NCI-H510A (cell line): Measurements from ENCODE around the gene MEGF11.
"Not testable (repeated sequence)": the region's sequence is repeated elsewhere in the genome, so short reads cannot be mapped to it uniquely, and the experiment has no call there.

Experiments used
- DNase-seq: peaks from one replicate; lab custom pipeline; 2025; lab: John Stamatoyannopoulos, UW

Gene MEGF11

GRCh38 chr15:65885668-65886218, 367.8 kb downstream of the MEGF11 start:
- DNase-seq, result no peak

GRCh38 chr15:65884511-65884910, 369.0 kb downstream of the MEGF11 start:
- DNase-seq, result no peak

DNA sequence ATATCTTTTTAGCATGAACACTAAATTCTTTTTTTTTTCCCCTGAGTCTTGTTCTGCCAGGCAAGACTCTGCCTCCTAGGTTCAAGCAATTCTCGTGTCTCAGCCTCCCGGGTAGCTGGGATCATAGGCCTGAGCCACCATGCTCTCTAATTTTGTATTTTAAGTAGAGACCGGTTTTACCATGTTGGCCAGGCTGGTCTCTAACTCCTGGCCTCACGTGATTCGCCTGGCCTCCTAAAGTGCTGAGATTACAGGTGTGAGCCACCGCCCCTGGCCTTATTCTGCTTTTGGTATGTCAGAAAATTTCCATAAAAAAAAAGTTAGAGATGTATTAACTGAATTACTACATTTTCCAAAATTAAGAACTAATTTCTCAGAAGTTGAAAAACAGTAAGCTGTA, 370.0 kb downstream of the MEGF11 start:
- no peak for DNase-seq

GRCh38 chr15:65881766-65882434, 371.6 kb downstream of the MEGF11 start:
- DNase-seq, result no peak

GRCh38 chr15:65877749-65878148, 375.8 kb downstream of the MEGF11 start:
- DNase-seq, result no peak

DNA sequence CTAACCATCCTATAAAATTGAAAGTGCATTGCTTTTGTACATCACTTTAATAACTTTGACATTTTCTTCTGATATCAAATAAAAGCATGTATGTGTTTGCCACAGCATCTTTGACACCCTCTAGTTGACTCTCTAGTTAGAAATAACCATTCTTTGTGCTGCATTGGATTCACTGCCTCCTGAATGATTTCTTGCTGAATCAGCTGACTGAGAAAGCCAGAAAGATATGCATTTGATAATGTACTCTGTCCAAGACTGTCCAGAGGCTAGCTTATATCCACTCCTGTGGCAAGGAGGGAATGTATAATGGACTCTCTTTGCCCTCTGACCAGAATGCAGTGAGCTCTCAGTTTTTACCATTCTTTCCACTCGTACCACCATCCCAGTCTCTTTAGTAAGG, 378.1 kb downstream of the MEGF11 start:
- DNase-seq, result no peak

GRCh38 chr15:65873256-65873655, 380.3 kb downstream of the MEGF11 start:
- DNase-seq, result no peak

DNA sequence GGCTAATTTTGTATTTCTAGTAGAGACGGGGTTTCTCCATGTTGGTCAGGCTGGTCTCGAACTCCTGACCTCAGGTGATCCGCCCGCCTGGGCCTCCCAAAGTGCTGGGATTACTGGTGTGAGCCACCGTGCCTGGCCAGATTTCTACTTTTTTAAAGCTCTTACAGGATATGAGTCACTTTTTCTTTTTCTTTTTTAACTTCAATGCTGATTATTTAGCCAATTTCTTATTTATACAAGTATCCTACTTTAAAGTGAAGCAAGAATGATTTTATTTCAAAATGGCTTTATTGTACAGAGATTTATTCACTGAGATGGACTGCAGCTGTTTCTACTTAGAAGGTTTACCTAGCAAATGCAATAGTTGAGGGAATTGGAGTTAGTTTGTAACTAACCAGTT, 381.0 kb downstream of the MEGF11 start:
- DNase-seq, result not testable (repeated sequence)

- not testable (repeated sequence) for DNase-seq
These were observed 381.7 kb downstream of the MEGF11 start for GRCh38 chr15:65871886-65872285.

- no peak for DNase-seq
These were observed 382.5 kb downstream of the MEGF11 start for GRCh38 chr15:65870889-65871533.

DNA sequence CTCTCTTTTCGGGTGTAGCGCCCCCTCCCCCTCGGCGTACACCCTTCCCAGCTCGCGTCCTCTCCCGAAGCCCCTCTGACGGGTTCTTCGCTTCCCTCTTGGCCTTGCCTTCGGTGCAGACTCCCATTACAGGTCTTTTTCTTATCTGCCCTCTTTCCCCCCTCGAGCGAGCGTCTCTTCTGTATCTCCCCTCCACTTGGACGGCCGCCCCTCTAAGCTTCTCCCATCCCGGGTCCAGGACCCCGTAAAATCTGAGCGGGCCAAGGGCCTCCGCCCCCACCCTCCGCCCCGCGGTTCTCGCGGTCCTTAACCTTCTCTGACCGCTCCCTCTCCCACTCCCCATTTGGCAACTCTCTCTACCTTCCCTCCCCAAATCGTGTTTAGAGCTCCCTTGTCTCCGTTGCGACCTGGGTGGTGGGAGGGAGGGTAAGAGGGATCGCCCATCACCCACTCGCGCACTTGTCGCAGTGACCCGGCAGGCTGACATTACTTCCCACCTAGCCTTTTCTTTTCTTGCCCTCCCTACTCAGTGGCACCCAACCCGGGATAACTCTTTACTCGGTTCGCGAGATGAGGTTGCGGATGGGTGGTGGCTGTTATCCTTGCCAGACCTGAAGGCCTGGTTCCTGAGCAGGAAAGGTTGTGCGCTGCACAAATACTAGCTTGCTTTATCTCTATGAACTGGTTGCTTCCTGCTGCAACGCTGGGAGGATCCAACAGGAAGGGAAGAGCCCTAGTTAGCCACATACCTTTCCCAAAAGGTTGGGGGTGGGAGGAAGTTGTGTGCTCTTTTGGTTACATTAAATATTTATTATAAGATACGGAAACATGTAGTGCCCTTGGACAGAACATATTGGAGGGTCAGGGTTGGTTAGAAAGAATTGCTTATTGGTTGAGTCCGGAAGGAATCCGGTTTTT, 383.3 kb downstream of the MEGF11 start:
- DNase-seq, result peak; percentile 15

DNA sequence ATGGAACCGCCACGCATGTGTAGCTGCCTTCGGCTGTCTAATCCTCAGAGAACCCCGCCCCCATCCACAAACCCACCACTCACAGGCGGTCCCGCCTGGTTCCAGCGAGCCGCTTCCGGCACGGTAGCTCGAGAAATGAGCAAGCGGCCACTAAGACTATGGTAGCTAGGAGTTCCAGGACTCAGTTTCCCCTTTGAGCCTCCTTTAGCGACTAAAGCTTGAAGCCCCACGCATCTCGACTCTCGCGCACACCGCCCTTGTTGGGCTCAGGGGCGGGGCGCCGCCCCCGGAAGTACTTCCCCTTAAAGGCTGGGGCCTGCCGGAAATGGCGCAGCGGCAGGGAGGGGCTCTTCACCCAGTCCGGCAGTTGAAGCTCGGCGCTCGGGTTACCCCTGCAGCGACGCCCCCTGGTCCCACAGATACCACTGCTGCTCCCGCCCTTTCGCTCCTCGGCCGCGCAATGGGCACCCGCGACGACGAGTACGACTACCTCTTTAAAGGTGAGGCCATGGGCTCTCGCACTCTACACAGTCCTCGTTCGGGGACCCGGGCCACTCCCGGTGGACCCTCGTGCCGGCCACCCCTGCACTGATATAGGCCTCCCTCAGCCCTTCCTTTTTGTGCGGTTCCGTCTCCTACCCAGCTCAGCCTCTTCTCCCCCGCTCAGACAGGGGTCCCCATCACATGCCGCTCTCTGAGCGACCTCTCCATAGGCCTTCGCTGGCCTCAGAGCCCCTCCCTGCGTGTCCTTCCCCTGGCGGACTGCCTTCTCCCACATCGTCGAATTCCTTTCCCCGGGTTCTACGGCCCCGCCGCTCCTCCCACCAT, 384.2 kb downstream of the MEGF11 start, which contains the start of gene RAB11A:
Gene RAB11A (plus strand): TSS at position 366 of the 828 bp plus-strand sequence. CDS start 95 bp downstream, at position 461.
- peak; percentile 86 for DNase-seq

- no peak for DNase-seq
These were observed 384.9 kb downstream of the MEGF11 start for GRCh38 chr15:65868546-65869125.

- DNase-seq, result not testable (repeated sequence)
These were observed 385.6 kb downstream of the MEGF11 start for GRCh38 chr15:65867933-65868332.

GRCh38 chr15:65867244-65867643, 386.3 kb downstream of the MEGF11 start:
- no peak for DNase-seq

DNA sequence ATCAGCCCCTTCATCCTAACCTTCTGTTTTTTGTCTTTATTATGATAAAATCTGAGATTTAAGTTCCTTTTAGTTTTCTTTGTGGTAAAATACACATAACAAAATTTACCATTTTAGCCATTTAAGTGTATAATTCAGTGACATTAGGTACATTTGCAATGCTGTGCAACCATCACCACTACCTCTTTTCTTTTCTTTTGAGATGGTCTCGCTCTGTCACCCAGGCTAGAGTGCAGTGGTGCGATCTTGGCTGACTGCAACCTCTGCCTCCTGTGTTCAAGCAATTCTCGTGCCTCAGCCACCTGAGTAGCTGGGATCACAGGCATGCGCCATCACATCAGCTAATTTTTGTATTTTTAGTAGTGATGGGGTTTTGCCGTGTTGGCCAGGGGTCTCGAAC, 390.4 kb downstream of the MEGF11 start:
- no peak for DNase-seq

DNA sequence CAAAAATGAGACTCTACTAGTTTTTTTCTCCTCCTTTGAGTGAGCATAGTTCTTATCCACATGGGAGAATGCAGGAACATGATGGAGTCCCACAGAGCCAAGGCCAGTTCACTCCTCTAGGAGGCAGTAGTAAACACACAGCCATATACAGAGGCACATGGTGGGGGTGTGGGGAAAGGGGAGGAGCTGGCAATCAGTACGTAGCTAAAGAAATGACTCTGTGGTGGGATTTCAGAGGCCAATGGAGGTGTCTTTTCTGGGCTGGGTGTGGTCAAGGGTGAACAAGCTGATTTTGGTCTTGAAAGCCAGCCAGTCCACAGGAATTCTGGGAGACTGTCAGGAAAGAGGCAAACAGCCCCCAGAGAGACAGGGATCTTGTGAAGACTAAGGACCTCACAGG, 390.9 kb downstream of the MEGF11 start:
- no peak for DNase-seq

- no peak for DNase-seq
These were observed 395.7 kb downstream of the MEGF11 start for GRCh38 chr15:65857718-65858402.

DNA sequence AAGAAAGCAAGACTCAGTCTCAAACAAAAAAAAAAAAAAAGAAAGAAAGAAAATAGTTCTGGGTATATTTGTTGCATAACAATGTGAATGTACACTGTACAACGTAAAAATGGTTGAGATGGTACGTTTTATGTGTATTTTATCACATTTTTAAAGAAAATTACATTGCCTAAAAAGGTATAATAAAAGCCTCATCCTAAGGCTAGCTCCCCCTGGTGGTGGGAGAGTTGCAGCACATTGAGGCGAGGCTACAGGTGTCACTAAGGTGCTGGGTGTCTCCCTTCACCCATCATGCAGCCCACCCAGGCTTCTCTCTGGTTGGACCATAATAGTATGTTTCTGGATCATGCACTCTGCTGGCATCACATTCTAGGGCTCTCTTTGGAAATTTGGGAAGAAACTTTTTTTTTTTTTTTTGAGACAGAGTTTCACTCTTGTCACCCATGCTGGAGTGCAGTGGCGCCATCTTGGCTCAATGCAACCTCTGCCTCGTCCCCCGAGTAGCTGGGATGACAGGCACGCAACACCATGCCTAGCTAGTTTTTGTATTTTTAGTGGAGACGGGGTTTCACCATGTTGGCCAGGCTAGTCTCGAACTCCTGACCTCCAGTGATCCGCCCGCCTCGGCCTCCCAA, 396.6 kb downstream of the MEGF11 start:
- no peak for DNase-seq

DNA sequence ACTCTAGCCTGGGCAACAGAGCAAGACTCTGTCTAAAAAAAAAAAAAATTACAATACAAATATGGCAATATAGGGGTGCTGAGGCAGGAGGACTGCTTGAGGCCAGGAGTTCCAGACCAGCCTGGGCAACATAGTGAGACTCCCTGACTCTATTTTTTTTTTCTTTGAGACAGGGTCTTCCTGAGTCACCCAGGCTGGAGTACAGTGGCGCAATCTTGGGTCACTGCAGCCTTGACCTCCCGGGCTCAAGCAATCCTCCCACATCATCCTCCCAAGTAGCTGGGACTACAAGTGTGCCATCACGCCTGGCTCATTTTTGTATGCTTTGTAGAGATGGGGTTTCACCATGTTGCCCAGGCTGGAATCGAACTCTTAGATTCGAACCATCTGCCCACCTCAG, 401.6 kb downstream of the MEGF11 start:
- no peak for DNase-seq
